Measurements from ENCODE around the gene IL10RB. TPM values are rescaled to one million over a fixed set of nuclear protein-coding genes. Genes with fewer than 3 reads are reported as not detected.

IL10RB gene
- total and polyA plus RNA-seq, 10 of the 15 experiments (the other 5 are each of a cell fraction or from before 2014, with no cell fraction given): 15.0 to 55.1 (median 34.9) TPM

- no peak for TF ChIP-seq ETV6 (conservative IDR thresholded peaks at IDR 0.05 in 1 of 2, IDR thresholded peaks at IDR 0.05 in 1 of 2; ENCODE audit: borderline replicate concordance in 1 of 2, low read depth in 1 of 2)
These were observed 36.2 kb upstream of the IL10RB start, which contains the start of gene IFNAR2 (continued) for GRCh38 chr21:33229784-33230544.

GRCh38 chr21:33230545-33231324 is 35.4 kb upstream of the IL10RB start:
- intact Hi-C loops (cut with micrococcal nuclease; ENCODE audit: unreplicated experiment): loop anchor here (1.0 to 10.0 kb wide), 3 partner anchors 25 to 314 kb away; partner anchors contain the start of genes GART, IL10RB and SON
- RAD21 ChIA-PET (ENCODE audit: unreplicated experiment): interaction anchor here (1.1 to 6.0 kb wide), 8 partner anchors 8 to 204 kb away, joined by 3 to 50 read pairs (median 8); partner anchors contain the start of genes IFNAR1 and IL10RB
- Histone ChIP-seq H3K4me2 (ENCODE audit: control insufficient read depth, insufficient read depth) (peak overlapping the region; percentile 68), H2AFZ (ENCODE audit: control insufficient read depth, low read depth, low read length) (peak overlapping the region; percentile 15), H3K27me3 (replicated peaks in 1 of 2; ENCODE audit: control insufficient read depth in 2 of 2, insufficient read depth in 2 of 2, low read length in 1 of 2) (no peaks in the 10 kb centered on the region), H3K4me3 (peak overlapping the region; percentile 100), H3K9ac (ENCODE audit: control insufficient read depth, insufficient read depth, low read length) (peak overlapping the region; percentile 94), H4K20me1 (ENCODE audit: control insufficient read depth, insufficient read depth) (no peaks in the 10 kb centered on the region), H3K9me3 (replicated peaks; ENCODE audit: control insufficient read depth, insufficient read depth, low read length) (no peaks in the 10 kb centered on the region), H3K79me2 (ENCODE audit: control insufficient read depth, insufficient read depth, low read length) (peaks cover 57% of the 10 kb centered on the region), H3K4me1 (ENCODE audit: control insufficient read depth, insufficient read depth, low read length) (peaks cover 17% of the 10 kb centered on the region), H3K36me3 (ENCODE audit: control insufficient read depth in 2 of 2, insufficient read depth in 2 of 2, low read length in 1 of 2) (no peaks in the 10 kb centered on the region), H3K27ac (ENCODE audit: control insufficient read depth, insufficient read depth) (peak overlapping the region; percentile 96)
- DNase-seq (ENCODE audit: low read depth, low spot score) (no peak), ATAC-seq (peak; percentile 61), FAIRE-seq (no peak)
- SMC1A ChIA-PET (ENCODE audit: uncharacterized antibody, unreplicated experiment): interaction anchor here (1.4 to 2.2 kb wide), 4 partner anchors 9 to 313 kb away, joined by 4 to 8 read pairs (median 6); no protein-coding TSS in a partner anchor
- POLR2A ChIA-PET: interaction anchor here (0.6 to 6.8 kb wide), 7 partner anchors 9 to 677 kb away, joined by 3 to 59 read pairs (median 7); partner anchors contain the start of gene IL10RB
- in situ Hi-C loops (cut with MboI): no loop called here
- CTCF ChIA-PET: interaction anchor here (0.7 to 1.9 kb wide), 4 partner anchors 10 to 290 kb away, joined by 3 to 8 read pairs (median 5); no protein-coding TSS in a partner anchor
- no TSS peak for BruUV-seq (replicated peaks)
- WGBS (ENCODE audit: insufficient coverage, insufficient replicate concordance, low lambda C conversion rate, missing lambda C conversion rate): under 1% methylated on average over 29 of the region's 30 CpGs
- no peak for TF ChIP-seq FOXK2 (IDR thresholded peaks at IDR 0.05)
- TF ChIP-seq SIX5 (IDR thresholded peaks at IDR 0.05; ENCODE audit: low read depth, low read length, severe bottlenecking): no peak
- TF ChIP-seq HDAC2 (IDR thresholded peaks at IDR 0.05): no peak
- TF ChIP-seq ATF2 (IDR thresholded peaks at IDR 0.05; ENCODE audit: low read length): no peak
- peak; percentile 98 for TF ChIP-seq MEF2B (IDR thresholded peaks at IDR 0.05; ENCODE audit: partially characterized antibody, poor library complexity, severe bottlenecking)
- TF ChIP-seq POLR2AphosphoS2 (IDR thresholded peaks at IDR 0.05; ENCODE audit: low read depth, low read length): 0 out of 2 replicates have a peak, but pooled peaks have one; percentile 46
- TF ChIP-seq LARP7 (IDR thresholded peaks at IDR 0.05): no peak
- no peak for TF ChIP-seq RBBP5 (conservative IDR thresholded peaks at IDR 0.05)
- TF ChIP-seq IRF5 (IDR thresholded peaks at IDR 0.05; ENCODE audit: borderline replicate concordance): no peak
- peak; percentile 60; the same call in 1 of the 2 replicates for TF ChIP-seq TAF1 (IDR thresholded peaks at IDR 0.05; ENCODE audit: borderline replicate concordance, low read depth, low read length)
- 0 out of 2 replicates have a peak, but pooled peaks have one; percentile 34 for TF ChIP-seq PAX5 (IDR thresholded peaks at IDR 0.05; ENCODE audit: borderline replicate concordance, low read depth, low read length)
- no peak for TF ChIP-seq PAX8 (IDR thresholded peaks at IDR 0.05)
- TF ChIP-seq BRCA1 (IDR thresholded peaks at IDR 0.05; ENCODE audit: low read depth, low read length): no peak
- TF ChIP-seq FOXM1 (IDR thresholded peaks at IDR 0.05; ENCODE audit: low read depth, low read length): 0 out of 2 replicates have a peak, but pooled peaks have one; percentile 37
- TF ChIP-seq MEF2A (IDR thresholded peaks at IDR 0.05; ENCODE audit: insufficient read depth, low read depth, low read length): no peak
- no peak for TF ChIP-seq ZNF274 (IDR thresholded peaks at IDR 0.05; ENCODE audit: insufficient read depth, insufficient read length)
- TF ChIP-seq SMAD5 (IDR thresholded peaks at IDR 0.05; ENCODE audit: low read depth): peak; percentile 19; the same call in 1 of the 2 replicates
- TF ChIP-seq MTA2 (IDR thresholded peaks at IDR 0.05; ENCODE audit: low read depth): no peak; the same call in 1 of the 2 replicates
